HG03439 (cell line): ENCODE measurements around the gene SNX8.
"Not testable (repeated sequence)": the region's sequence is repeated elsewhere in the genome, so short reads cannot be mapped to it uniquely, and the experiment has no call there.

Experiments
- ATAC-seq: cut with Tn5 transposase; IDR thresholded peaks from one replicate; pipeline ENCODE4 v1.9.1; 2021; ENCODE audit warnings: mild to moderate bottlenecking, moderate library complexity; ENCODE audit not compliant: unreplicated experiment

SNX8 gene

DNA sequence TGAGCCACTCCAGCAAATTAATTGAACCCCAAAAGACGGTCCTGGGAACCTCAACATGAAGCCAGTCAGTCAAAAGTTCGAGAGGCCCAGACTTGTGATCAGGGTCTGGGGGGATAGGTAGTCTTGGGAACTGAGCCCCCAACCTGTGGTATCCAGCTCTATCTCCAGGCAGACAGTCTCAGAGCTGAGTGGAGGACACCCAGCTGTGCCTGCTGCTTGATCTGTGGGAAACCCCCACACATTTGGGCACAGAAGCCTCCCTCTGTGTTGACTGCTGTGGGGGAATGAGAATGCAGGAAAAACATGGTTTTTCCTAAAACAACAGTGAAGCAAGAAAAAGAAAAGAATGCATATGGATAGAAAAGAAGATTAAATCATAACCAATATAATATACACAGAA is 16.3 kb upstream of the SNX8 start:
- ATAC-seq, result no peak

DNA sequence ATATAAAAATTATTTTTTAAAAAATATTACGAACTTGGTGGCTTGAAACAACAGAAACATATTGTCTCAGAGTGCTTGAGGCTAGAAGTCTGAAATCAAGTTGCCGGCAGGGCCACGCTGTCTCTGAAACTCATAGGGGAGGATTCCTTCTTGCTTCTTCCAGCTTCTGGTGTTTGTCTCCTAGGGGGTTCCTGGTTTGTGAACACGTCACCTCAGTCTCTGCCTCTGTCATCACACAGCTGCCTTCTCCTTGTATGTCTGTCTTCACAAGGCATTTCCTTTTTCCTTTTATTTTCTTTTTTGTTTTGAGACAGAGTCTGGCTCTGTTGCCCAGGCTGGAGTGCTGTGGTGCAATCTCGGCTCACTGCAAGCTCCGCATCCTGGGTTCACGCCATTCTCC is 12.7 kb upstream of the SNX8 start:
- no peak for ATAC-seq

DNA sequence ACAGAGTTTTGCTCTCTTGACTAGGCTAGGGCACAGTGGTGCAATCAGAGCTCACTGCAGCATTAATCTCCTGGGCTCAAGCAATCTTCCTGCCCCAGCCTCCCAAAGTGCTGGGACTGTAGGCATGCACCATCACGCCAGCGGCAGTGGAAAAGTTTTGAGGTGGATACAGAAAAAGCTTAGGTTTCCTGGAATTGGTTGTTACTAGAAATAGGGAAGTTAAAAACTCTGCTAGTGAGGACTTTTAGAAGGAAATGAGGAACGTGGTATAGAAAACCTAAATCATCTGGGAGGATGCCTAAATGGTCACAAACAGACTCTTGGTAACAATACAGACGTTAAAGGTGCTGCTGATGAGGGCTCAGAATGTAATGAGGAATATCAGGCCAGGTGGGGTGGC is 10.9 kb upstream of the SNX8 start:
- ATAC-seq, result no peak

DNA sequence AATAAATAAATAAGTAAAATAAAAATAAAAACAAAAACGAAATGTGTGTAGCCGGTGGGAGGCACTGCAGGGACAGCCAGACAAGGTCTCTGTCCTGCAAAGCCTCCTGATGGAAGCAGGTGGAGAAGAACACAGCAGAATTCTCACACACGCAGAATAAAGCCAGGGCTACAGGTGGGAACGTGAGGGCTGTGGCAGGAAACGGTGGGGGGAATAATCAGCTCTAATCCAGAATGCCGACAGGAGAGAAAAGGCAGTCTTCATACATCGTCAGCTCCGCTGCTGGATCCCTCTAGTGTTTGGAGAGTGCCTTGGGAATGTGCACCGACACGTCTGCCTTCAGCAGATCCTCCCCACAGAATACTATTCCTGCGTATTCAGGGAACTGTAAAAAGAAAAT is 6.8 kb upstream of the SNX8 start:
- no peak for ATAC-seq

DNA sequence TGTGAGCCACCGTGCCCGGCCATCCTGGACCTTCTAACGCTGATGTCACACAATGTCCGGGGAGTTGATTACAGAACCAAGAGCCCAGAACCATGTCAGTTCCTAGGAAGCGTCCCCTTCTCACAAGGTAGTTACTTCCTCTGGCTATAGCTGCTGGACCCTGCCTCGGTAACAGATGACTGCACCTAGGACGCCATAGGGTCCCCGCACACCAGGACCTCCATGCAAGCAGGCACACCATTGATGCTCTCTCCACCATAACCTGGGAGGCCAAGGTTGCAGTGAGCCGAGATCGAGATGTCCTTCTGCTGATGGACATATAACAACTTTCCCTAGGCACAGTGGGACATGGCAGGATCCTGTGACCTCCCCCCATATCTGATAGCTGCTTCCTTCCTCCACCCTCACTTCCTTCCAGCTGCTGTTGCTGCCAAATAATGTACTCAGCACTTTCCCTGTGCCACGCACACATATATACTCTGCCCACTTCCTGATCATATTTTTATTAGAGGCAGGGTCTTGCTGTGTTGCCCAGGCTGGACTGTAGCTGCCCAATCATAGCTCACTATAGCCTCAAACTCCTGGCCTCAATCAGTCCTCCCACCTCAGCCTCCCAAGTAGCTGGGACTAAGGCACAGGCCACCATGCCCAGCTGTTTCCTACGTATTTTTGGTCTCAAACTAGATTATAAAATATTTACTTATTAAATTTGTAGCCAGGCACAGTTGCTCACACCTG is 3.5 kb upstream of the SNX8 start:
- no peak for ATAC-seq

DNA sequence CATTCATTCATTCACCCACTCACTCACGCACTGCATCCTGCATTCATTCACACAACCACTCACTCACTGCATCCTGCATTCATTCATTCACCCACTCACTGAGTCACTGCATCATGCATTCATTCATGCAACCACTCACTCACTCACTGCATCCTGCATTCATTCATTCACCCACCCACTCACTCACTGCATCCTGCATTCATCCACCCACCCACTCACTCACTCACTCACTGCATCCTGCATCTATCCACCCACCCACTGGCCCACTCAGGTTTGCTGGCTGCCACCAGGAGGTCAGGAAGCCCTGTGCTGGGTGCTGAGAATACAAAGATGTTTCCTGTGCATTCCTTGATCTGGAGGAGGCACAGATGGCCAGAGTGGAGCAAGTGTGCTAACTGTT is 2.3 kb upstream of the SNX8 start:
- no peak for ATAC-seq

DNA sequence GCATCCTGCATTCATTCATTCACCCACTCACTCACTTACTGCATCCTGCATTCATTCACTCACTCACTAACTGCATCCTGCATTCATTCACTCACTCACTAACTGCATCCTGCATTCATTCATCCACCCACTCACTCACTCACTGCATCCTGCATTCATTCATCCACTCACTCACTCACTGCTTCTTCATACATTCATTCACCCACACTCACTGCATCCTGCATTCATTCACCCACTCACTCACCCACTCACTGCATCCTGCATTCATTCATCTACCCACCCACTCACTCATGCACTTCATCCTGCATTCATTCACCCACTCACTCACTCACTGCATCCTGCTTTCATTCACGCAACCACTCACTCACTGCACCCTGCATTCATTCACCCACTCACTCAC is 1.5 kb upstream of the SNX8 start:
- no peak for ATAC-seq

DNA sequence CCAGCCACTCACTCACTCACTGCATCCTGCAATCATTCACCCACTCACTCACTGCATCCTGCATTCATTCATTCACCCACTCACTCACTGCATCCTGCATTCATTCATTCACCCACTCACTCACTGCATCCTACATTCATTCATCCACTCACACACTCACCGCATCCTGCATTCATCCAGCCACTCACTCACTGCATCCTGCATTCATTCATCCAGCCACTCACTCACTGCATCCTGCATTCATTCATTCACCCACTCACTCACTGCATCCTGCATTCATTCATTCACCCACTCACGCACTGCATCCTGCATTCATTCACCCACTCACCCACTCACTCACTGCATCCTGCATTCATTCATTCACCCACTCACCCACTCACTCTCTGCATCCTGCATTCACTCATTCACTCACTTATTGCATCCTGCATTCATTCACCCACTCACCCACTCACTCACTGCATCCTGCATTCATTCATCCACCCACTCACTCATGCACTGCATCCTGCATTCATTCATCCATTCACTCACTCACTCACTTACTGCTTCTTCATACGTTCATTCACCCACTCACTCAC is 802 bp upstream of the SNX8 start:
- ATAC-seq, result not testable (repeated sequence)

DNA sequence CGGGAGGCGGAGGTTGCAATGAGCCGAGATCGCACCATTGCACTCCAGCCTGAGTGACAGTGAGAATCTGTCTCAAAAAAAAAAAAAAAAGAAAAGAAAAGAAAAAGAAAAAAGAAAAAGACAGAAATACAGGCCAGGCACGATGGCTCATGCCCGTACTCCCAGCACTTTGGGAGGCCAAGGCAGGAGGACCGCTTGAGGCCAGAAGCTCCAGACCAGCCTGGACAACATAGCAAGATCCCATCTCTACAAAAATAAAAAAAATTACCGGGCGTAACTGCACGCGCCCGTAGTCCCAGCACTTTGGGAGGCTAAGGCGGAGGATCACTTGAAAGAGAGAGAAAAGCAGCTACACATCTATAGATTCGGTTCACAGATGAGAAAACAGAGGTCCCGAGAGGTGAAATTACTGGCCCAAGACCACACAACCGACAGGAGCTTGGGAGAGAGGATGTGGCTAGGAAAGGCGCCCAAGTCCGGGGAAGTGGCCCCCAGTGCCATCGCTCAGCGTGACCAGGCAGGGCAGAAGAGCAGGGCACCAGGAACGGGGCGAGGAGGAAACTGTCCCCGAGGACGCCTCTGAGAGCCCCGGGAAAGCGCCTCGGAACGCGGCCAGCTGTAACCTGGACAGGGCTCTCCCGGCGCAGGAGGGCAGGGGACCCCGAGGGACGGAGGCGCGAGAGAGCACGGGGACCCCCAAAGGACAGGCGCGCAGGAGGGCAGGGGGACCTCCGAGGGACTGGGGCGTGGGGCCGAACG is 612 bp downstream of the SNX8 start:
- ATAC-seq, result peak; percentile 14

DNA sequence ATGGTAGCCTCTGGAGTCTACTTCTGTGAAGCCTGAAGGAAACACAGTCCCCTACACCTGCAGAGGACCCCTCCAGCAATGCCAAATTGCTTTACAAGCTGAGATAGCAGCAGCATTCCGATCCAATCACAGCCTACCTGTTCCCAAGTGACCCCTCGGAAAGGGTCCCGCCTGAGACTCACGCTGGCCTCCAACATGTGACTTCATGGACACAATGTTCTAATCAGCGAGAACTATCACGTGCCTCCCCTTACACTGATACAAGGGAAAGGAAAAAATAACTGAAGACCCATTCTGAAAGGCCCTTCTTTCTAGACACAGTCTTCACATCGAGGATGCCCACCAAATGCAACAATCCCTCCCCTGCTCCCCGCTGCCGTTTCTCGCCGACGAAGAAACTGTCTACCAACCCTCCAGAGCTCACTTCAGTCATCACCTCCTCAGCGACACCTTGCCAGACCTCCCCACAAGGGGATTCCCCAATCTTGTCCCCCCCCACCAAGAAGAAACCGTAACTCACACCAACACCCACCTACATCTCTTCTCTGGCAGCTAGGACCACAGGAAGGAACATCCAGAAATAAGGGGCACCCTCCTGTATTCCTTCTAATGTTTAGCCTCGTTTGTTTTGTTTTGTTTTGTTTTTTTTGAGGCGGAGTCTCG is 1.8 kb downstream of the SNX8 start:
- no peak for ATAC-seq

DNA sequence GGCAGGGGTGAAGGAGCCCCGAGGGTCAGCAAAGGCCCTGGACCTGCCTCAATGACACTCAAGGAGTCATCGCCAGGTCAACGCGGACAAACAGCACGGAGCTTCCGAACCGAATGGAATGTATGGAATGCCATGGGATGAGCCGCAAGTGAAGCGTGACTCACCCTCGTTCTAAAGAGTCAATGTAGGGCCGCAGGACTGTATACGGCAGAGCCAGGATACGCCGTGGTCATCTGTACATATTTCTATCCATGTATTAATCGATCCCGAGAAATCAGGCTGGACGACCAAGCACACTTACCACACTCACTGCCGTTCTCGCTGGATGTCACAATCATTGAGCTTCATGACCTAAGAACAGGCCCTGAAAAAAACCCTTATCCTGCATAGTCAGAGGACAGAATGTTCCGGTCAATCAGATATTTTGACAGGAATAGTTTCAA is 4.3 kb downstream of the SNX8 start:
- no peak for ATAC-seq

DNA sequence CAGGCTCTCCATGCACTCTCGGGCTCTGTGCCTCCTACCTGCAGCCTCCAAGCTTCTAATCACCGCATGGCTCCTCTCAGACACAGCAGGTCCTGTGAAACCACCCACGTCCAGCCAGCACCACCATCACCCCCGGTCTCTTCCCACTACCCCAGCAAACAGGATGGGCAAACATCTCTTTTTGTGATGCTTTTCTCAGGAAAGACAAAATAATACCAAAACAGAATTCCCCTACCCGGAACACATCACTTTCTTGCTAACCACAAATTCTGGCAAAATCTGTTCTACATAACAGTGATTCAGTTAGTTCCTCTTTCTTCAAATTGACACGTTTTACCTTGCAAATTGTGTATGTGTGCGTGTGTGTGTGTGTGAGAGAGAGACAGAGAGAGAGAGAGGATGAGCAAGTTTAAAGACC is 6.5 kb downstream of the SNX8 start:
- peak; percentile 33 for ATAC-seq

DNA sequence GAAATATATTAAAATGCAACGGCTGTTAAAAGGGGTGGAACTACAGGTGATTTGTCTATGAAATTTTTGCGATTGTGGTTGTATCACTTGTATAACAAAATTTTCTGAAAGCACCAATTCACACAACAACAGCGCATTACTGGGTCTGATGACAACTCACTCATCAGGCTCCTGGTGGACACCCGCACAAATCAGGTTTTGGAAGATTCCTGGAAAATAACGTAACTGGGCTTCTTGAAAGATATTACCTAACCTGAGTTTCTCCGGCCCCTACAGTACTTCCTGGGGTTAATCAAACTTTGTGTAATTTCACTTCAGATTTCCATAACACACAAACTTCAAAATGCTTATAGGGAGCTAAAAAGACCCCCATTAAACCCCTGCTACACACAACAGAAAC is 7.6 kb downstream of the SNX8 start:
- no peak for ATAC-seq

DNA sequence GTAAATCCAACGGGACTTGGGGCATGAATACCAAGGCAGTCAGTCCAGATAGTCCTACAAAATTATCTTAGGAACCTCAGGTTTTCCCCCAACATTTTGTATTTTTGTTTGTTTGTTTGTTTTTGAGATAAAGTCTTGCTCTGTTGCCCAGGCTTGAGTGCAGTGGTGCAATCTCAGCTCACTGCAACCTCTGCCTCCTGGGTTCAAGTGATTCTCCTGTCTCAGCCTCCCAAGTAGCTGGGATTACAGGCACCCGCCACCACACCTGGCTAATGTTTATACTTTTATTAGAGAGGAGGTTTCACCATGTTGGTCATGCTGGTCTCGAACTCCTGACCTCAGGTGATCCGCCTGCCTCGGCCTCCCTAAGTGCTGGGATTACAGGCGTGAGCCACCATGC is 9.0 kb downstream of the SNX8 start:
- not testable (repeated sequence) for ATAC-seq

DNA sequence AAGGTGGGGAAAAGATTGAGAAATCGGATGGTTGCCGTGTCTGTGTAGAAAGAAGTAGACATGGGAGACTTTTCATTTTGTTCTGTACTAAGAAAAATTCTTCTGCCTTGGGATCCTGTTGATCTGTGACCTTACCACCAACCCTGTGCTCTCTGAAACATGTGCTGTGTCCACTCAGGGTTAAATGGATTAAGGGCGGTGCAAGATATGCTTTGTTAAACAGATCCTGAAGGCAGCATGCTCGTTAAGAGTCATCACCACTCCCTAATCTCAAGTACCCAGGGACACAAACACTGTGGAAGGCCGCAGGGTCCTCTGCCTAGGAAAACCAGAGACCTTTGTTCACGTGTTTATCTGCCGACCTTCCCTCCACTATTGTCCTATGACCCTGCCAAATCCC is 10.7 kb downstream of the SNX8 start:
- not testable (repeated sequence) for ATAC-seq

DNA sequence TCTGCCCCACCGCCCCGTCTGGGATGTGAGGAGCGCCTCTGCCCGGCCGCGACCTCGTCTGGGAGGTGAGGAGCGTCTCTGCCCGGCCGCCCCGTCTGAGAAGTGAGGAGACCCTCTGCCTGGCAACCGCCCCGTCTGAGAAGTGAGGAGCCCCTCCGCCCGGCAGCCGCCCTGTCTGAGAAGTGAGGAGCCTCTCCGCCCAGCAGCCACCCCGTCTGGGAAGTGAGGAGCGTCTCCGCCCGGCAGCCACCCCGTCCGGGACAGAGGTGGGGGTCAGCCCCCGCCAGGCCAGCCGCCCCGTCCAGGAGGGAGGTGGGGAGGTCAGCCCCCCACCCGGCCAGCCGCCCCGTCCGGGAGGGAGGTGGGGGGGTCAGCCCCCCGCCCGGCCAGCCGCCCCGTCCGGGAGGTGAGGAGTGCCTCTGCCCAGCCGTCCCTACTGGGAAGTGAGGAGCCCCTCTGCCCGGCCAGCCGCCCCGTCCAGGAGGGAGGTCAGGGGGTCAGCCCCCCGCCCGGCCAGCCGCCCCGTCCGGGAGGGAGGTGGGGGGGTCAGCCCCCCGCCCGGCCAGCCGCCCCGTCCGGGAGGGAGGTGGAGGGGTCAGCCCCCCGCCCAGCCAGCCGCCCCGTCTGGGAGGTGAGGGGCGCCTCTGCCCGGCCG is 11.4 kb downstream of the SNX8 start:
- ATAC-seq, result not testable (repeated sequence)

DNA sequence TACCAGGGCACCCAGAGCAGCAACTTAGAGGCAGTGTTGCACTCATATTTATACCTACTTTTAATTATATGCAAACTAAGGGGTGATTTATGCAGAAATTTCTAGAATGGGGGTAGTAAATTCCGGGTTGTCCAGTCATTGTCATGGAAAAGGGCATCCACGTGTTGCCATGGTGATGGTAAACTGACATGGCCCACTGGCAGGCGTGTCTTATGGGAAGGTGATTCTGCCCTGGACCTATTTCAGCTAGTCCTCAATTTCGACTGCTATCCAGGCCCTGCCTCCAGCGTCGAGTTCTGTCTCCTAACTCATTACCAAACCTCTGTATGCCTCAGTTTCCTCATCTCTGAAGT is 12.8 kb downstream of the SNX8 start:
- no peak for ATAC-seq

DNA sequence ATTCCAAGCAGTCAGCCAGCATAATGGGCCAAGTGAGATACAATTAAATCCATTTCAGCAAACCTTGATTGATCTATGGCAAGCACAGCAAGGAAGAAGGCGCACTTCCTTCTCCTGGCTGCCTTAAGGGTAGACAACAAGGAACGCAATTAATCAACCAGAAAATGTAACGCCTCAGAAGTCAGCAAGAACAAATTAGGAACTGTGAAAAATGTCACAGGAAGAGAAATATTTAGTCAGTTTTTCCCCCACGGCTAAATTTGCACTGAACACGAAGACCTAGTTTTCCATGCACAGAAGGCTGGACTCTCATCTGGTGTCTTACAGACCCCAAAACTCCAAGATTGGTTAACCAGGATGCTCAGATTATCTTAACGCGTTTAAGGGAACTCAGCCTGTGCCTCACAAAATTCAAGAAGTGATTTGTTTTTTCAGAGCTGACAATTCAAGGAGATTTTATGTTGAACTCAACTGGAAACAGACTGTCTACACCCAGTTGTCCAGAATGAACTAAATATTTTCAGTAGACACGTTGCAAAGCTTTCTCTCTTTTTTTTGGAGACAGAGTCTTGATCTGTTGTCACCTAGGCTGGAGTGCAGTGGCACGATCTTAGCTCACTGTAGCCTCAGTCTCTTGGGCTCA is 14.2 kb downstream of the SNX8 start:
- no peak for ATAC-seq

DNA sequence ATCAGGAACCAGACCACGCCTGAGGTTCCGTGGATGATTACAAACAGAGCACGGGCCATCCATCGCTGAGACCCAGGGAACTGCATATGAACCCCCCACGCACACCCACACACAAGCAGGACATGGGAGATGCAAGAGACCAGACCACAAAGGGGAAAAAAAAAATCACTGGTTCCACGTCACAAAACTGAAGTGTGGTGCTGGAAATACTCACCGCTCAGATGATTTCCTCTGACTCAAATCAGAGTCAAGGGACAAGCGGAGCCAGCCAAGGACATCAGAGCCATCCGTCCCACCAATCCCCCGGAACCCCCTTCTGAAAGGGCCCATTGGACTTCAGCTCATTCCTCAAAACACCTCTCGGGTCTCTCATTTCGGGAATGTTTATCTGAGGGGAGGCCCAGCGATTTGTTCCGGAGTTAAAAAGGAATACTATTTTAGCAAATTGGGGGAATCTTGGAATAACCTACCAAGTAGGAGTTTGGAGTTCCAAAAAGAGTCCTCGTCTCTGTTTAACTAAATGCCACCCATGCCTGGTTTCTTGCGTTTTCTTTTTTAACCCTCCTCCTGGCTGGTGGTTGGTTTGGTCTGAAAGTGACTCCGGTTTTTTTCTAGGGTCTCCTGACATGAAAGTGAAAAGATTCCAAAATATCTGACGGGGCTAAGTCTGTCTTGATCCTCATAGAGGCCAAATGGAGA is 15.0 kb downstream of the SNX8 start:
- no peak for ATAC-seq

DNA sequence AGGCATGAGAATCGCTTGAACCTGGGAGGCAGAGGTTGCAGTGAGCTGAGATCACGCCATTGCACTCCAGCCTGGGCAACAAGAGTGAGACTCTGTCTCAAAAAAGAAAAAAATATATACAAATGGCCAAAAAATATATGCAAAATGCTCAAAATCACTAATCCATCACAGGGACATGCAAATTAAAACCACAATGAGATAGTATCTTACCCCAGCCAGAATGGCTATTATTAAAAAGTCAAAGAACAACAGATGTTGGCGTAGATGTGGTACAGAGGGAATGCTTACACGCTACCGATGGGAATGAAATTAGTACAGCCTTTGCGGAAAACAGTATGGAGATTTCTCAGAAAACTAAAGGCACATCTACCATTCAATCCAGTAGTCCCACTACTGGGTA is 17.4 kb downstream of the SNX8 start:
- no peak for ATAC-seq
